ENCODE data around the gene TTC33. TPM values are rescaled to one million over a fixed set of nuclear protein-coding genes. Genes with fewer than 3 reads are reported as not detected.
"Not testable (repeated sequence)": the region's sequence is repeated elsewhere in the genome, so short reads cannot be mapped to it uniquely, and the experiment has no call there.

TTC33 gene
- polyA plus RNA-seq, 5 donors = 20.1 to 44.6 (median 36.1) TPM

- DNase-seq = no peak
These were observed 22.3 kb downstream of the TTC33 start for GRCh38 chr5:40733434-40733833.

GRCh38 chr5:40722497-40722911, 33.3 kb downstream of the TTC33 start:
- DNase-seq = not testable (repeated sequence)

DNA sequence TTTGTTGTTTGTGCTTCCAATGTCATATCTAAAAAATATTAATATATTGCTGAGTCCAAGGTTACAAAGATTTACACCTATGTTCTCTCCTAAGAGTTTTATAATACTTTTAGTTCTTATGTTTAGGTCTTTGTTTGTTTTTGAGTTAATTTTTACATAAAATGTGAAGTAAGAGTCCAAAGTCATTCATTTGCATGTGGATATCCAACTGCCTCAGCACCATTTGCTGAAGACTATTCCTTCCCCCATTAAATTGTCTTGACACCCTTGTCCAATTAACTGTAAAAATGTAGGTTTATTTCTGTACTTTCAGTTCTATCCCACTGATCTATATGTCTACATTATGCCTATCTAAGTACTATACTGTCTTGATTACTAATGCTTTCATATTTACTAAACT, 35.7 kb downstream of the TTC33 start:
- no peak for DNase-seq

- DNase-seq = no peak
These were observed 38.5 kb downstream of the TTC33 start for GRCh38 chr5:40717281-40717680.

DNA sequence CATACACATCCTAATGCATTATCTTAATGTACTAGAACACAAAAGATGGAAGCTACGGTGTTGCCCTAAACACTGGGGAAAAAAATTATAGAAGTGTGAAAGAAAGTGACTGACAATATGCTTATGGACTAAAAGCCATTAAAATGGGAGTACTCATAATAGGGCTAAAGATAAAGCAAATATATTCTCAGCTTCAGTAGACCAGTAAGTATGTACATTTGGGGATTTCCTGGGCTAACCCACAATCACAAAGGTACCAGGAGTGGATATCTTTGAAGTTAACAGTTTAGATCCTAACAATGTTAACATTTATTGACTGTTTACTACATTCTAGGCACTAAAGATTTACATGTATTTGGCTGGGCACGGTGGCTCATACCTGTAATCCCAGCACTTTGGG, 39.2 kb downstream of the TTC33 start:
- DNase-seq = no peak

DNA sequence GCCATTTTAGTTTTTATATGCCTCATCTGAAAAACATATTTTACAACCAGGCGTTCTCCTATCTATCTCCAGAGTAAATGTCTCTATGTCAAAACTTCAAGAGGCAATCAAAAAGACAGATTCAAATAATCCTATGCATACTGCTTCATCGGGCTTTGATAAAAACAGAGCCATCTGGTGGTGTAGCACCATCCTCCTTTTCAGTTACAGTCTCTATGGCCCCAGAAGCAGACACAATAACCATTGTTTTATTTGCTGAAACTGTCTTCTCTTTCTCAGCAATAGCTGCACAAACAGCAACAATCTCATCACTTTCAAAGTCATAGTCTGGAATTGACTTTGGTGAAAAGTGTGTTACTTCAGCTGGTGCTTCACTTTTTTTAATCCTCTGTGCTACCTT, 39.8 kb downstream of the TTC33 start:
- DNase-seq = no peak

GRCh38 chr5:40714001-40714400, 41.8 kb downstream of the TTC33 start:
- no peak for DNase-seq

- DNase-seq = not testable (repeated sequence)
These were observed 45.2 kb downstream of the TTC33 start for GRCh38 chr5:40710575-40710974.

DNA sequence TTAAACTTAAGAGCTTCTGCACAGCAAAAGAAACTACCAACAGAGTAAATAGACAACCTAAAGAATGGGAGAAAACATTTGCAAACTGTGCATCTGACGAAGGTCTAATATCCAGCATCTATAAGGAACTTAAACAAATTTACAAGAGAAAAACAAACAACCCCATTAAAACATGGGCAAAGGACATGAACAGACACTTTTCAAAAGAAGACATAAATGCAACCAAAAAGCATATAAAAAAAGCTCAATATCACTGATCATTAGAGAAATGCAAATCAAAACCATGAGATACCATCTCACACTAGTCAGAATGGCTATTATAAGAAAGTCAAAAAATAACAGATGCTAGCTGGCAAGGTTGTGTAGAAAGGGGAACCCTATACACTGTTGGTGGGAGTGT, 50.3 kb downstream of the TTC33 start:
- DNase-seq = not testable (repeated sequence)

GRCh38 chr5:40702027-40702426, 53.7 kb downstream of the TTC33 start:
- DNase-seq = not testable (repeated sequence)

DNA sequence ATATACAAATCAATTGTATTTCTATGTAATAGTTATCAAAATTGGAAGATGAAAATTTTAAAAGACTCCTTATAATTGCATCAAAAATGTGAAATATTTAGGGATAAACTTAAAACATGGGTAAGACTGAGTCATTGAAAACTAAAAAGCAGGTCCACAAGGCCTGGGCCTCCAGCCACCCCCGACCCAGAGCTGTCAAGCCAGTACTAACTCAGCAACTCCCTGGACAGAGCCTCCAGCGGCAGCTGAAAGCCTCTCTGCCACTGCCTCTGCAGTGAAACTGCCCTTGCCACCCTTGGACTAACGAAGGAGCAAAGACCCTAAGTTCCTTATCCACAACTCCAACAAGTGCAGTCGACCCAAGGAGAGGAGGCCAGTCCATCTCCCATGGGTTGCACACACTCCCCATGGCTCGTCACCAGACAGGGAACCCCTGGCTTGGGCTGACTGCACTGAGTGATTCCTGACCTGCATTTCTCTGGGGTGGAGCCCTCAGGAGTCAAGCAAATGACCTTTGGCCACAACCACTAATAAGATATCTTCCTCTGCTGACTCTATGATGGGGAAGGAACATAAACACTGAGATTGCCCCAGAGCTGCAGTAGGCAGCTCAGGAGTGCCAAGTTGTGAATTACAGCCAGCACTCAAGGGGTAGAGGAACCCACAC, 55.5 kb downstream of the TTC33 start:
- DNase-seq = no peak

- DNase-seq = no peak
These were observed 61.3 kb downstream of the TTC33 start for GRCh38 chr5:40694433-40694832.

DNA sequence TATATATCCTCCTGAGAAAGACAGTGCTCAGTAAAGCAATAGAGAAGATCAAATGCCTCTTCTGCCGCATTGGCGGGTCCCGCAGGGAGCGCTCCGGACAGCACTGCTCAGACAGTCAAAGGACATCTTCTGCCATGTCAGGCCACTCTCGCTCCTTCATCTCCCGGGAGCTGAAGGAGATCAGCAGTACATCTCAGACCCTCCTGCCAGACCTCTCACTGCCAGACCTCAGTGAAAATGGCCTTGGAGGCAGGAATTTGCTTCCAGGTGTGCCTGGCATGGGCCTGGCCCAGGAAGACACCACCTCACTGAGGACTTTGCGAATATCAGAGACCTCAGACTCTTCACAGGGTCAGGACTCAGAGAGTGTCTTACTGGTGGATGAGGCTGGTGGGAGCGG, 63.9 kb downstream of the TTC33 start:
- DNase-seq = no peak

DNA sequence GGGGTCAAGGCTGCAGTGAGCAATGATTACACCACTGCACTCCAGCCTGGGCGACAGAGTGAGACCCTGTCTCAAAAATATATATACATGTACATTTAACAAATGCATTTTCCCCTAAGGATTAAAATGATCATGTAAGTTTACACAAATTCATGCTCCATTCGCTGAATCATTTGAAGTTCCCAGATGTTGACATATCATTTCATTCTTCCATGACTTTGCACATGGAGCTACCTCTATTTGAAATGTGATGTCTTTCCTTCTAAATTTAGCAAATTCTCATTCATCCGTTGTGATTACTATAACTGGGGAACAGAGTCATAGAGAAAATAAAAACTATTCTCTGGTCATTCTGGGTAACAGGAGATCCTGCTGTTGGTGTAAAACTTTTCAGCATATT, 65.5 kb downstream of the TTC33 start:
- DNase-seq = no peak

GRCh38 chr5:40689438-40689837, 66.3 kb downstream of the TTC33 start:
- no peak for DNase-seq

GRCh38 chr5:40688996-40689395, 66.8 kb downstream of the TTC33 start:
- DNase-seq = no peak

GRCh38 chr5:40688127-40688761, 67.5 kb downstream of the TTC33 start:
- DNase-seq = peak; percentile 78 to 86

DNA sequence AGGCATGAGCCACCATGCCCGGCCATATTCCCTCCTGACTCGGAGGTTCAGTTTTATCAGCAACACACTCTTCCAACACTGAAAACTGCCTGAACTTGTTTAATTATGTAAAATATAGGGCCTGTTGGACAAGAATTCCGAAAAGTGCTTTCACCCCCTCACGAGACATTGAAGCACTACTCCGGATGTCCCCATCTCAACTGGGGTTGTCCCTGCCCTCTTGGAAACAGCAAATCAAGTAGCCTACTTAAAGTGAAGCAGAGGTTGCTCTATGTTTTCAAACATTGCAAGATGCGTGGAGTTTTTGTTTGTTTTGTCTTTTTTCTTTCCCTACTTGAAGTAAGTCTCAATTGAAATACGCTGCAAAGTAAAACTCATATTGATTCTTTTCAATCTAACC, 68.4 kb downstream of the TTC33 start:
- no peak for DNase-seq

- peak; percentile 52 to 55 for DNase-seq
These were observed 69.7 kb downstream of the TTC33 start for GRCh38 chr5:40685976-40686486.

GRCh38 chr5:40685193-40685592, 70.6 kb downstream of the TTC33 start:
- DNase-seq = no peak

GRCh38 chr5:40683305-40683704, 72.5 kb downstream of the TTC33 start:
- DNase-seq = no peak

DNA sequence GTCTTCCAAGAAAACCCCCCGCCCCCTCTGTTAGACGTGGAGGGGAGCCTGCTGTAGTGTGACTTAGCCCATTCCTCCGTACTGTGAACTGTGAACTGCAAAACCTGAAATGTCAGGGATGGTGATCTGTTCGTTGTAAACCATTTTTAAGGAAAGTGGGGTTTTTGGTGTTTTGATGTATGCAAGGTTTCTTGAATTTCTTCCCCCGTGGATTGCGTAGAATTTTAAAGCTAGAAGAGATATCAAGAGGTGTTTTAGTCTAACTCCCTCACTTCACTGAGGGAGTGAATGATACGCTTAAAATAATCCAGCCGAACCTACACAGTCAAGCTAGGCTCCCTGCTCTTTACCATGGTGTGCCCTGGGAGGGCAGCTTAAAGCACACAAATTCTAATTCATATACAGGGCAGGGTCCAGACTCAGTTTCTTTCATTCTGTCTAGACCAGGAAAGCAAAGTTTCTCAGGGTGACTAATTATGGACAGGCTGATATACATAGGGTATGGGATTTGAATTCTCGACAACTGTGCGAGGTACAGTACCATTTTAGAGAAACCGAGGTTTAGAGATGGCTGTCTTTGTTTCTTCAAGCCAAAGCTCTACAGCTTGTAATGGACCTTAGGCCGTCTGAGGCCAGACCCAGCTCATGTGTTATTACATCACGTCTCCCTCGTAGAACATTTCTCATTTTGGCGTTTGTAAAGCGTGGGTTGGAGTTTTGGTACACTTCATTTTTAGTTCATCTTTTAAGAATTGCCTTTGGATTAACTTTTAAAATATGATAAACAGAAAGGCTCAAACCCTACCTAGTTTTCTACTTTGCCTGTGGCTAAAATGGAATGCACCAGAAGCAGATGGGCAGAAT, 73.4 kb downstream of the TTC33 start:
- no peak for DNase-seq

Measured in right lung (tissue), 5 donors.